IMR-90 (cell line): ENCODE results near the gene B4GALNT3. TPM values are rescaled to one million over a fixed set of nuclear protein-coding genes. Genes with fewer than 3 reads are reported as not detected.

Experiments
- ATAC-seq: fragments of 200-7000 bp; cut with Tn5 transposase; 2 replicates; pipeline ENCODE4 v1.9.1; 2020; ENCODE audit warnings: low read depth, mild to moderate bottlenecking, moderate library complexity
- BruUV-seq: library from RNA; stranded (reverse); fragments of 400-500 nt; replicated peaks from 2 replicates; lab custom pipeline; 2021; lab: Mats Ljungman, UMichigan
- CTCF ChIA-PET: fragments of 300-600 bp; formaldehyde crosslinking; extraction: SDS; loops from one replicate; lab custom pipeline; 2021; ENCODE audit warnings: antibody characterized with exemption; lab: Yijun Ruan, JAX
- POLR2A ChIA-PET: fragments of 300-600 bp; sonication (Branson Sonifier 250); formaldehyde crosslinking; loops from one replicate; lab custom pipeline; 2022; ENCODE audit warnings: antibody characterized with exemption; ENCODE audit not compliant: unreplicated experiment; lab: Charles Lee
- DNase-seq: peaks from one replicate; pipeline ENCODE4 v3.0.0; 2013
- H2AFZ ChIP-seq: replicated peaks from 2 replicates; pipeline ENCODE3; 2013; ENCODE audit warnings: low read length, mild to moderate bottlenecking; ENCODE audit not compliant: poor library complexity
- H2AK5ac ChIP-seq: 2 replicates; pipeline ENCODE4 v1.6.1; 2013; ENCODE audit warnings: low read depth, low read length, inconsistent platforms
- H2AK9ac ChIP-seq: replicated peaks from 2 replicates; pipeline ENCODE3; 2013; ENCODE audit warnings: mild to moderate bottlenecking, low read depth, low read length, moderate library complexity; ENCODE audit not compliant: poor library complexity
- H2BK120ac ChIP-seq: 2 replicates; pipeline ENCODE4 v1.6.1; 2013; ENCODE audit warnings: low read depth, low read length, inconsistent platforms
- H2BK15ac ChIP-seq: 3 replicates; pipeline ENCODE4 v1.6.1; 2013; ENCODE audit warnings: low read depth, low read length, inconsistent platforms
- H2BK20ac ChIP-seq: 2 replicates; pipeline ENCODE4 v1.6.1; 2013; ENCODE audit warnings: low read depth, mild to moderate bottlenecking, inconsistent platforms, low read length, moderate library complexity
- H2BK5ac ChIP-seq: 2 replicates; pipeline ENCODE4 v1.6.1; 2013; ENCODE audit warnings: mild to moderate bottlenecking, low read depth, low read length, inconsistent platforms; ENCODE audit not compliant: poor library complexity, severe bottlenecking
- H3K14ac ChIP-seq: replicated peaks from 2 replicates; pipeline ENCODE4 v1.6.1; 2013; ENCODE audit warnings: low read depth, low read length, inconsistent platforms
- H3K18ac ChIP-seq: 2 replicates; pipeline ENCODE4 v1.6.1; 2013; ENCODE audit warnings: low read depth, low read length, control low read depth
- H3K23ac ChIP-seq: 2 replicates; pipeline ENCODE4 v1.6.1; 2013; ENCODE audit warnings: low read depth, low read length, inconsistent platforms
- H3K27ac ChIP-seq: 2 replicates; pipeline ENCODE4 v1.5.1; 2013; ENCODE audit warnings: mild to moderate bottlenecking, control low read depth, low read length; ENCODE audit not compliant: insufficient read depth
- H3K27me3 ChIP-seq: 2 replicates; pipeline ENCODE4 v1.6.1; 2013; ENCODE audit warnings: low read length; ENCODE audit not compliant: control insufficient read depth, insufficient read depth
- H3K36me3 ChIP-seq: 2 replicates; pipeline ENCODE4 v1.6.1; 2013; ENCODE audit warnings: low read length, mixed read lengths; ENCODE audit not compliant: control insufficient read depth, insufficient read depth
- H3K4ac ChIP-seq: 2 replicates; pipeline ENCODE4 v1.6.1; 2013; ENCODE audit warnings: low read depth, low read length, inconsistent platforms
- H3K4me1 ChIP-seq: 2 replicates; pipeline ENCODE4 v1.6.1; 2013; ENCODE audit warnings: low read length, mixed read lengths; ENCODE audit not compliant: control insufficient read depth, insufficient read depth
- H3K4me2 ChIP-seq: 2 replicates; pipeline ENCODE4 v1.6.1; 2013; ENCODE audit warnings: low read depth, mild to moderate bottlenecking, control low read depth, low read length, moderate library complexity
- H3K4me3 ChIP-seq: 2 replicates; pipeline ENCODE4 v1.5.1; 2013; ENCODE audit warnings: low read depth, mild to moderate bottlenecking, control low read depth, low read length, moderate library complexity; ENCODE audit not compliant: insufficient read depth
- H3K56ac ChIP-seq: 2 replicates; pipeline ENCODE4 v1.6.1; 2013; ENCODE audit warnings: low read length, inconsistent platforms; ENCODE audit not compliant: insufficient read depth; ENCODE audit errors: extremely low read depth
- H3K79me1 ChIP-seq, 2 experiments: 2 replicates each; pipeline ENCODE4 v1.6.1; 2013; ENCODE audit warnings: low read length in 2 of 2, inconsistent platforms in 1 of 2, low read depth in 1 of 2
- H3K9ac ChIP-seq: 2 replicates; pipeline ENCODE4 v1.6.1; 2013; ENCODE audit warnings: low read depth, low read length, control low read depth
- H3K9me1 ChIP-seq: 2 replicates; pipeline ENCODE4 v1.6.1; 2013; ENCODE audit warnings: low read length, inconsistent platforms; ENCODE audit not compliant: insufficient read depth
- H3K9me3 ChIP-seq: 2 replicates; pipeline ENCODE4 v1.6.1; 2013; ENCODE audit warnings: low read length; ENCODE audit not compliant: control insufficient read depth, insufficient read depth
- H4K20me1 ChIP-seq: 2 replicates; pipeline ENCODE4 v1.6.1; 2013; ENCODE audit warnings: low read length, inconsistent platforms; ENCODE audit not compliant: insufficient read depth
- H4K5ac ChIP-seq: 2 replicates; pipeline ENCODE4 v1.6.1; 2013; ENCODE audit warnings: mild to moderate bottlenecking, low read depth, low read length, control low read depth
- H4K8ac ChIP-seq, 2 experiments: 2 replicates each; pipeline ENCODE4 v1.6.1; 2013; ENCODE audit warnings: low read depth in 2 of 2, low read length in 2 of 2, control low read depth in 1 of 2, inconsistent platforms in 1 of 2
- H4K91ac ChIP-seq: 2 replicates; pipeline ENCODE4 v1.6.1; 2013; ENCODE audit warnings: low read depth, low read length, inconsistent platforms; ENCODE audit not compliant: insufficient read depth
- BHLHE40 ChIP-seq: fragments of 150-350 bp; IDR thresholded peaks from 2 replicates; pipeline ENCODE4 v1.6.1; 2016; ENCODE audit warnings: mild to moderate bottlenecking, low read depth, low read length
- CEBPB ChIP-seq: IDR thresholded peaks from 2 replicates; pipeline ENCODE4 v1.6.1; 2012; ENCODE audit warnings: low read depth, low read length, improper control_type of control experiment
- CHD1 ChIP-seq: IDR thresholded peaks from 2 replicates; pipeline ENCODE4 v1.6.1; 2012; ENCODE audit warnings: low read depth, low read length, improper control_type of control experiment
- FOS ChIP-seq: fragments of 150-350 bp; IDR thresholded peaks from 2 replicates; pipeline ENCODE4 v1.6.1; 2016; ENCODE audit warnings: low read depth, low read length
- MAFK ChIP-seq: IDR thresholded peaks from 2 replicates; pipeline ENCODE4 v1.6.1; 2012; ENCODE audit warnings: low read depth, low read length, improper control_type of control experiment
- MAZ ChIP-seq: IDR thresholded peaks from 2 replicates; pipeline ENCODE4 v1.6.1; 2012; ENCODE audit warnings: low read depth, mild to moderate bottlenecking, low read length, improper control_type of control experiment, moderate library complexity, borderline replicate concordance
- MXI1 ChIP-seq: IDR thresholded peaks from 2 replicates; pipeline ENCODE4 v1.6.1; 2012; ENCODE audit warnings: low read depth, mild to moderate bottlenecking, low read length, moderate library complexity, borderline replicate concordance
- NFE2L2 ChIP-seq: fragments of 150-350 bp; IDR thresholded peaks from 2 replicates; pipeline ENCODE4 v1.6.1; 2016; ENCODE audit warnings: low read depth, mild to moderate bottlenecking, low read length
- RAD21 ChIP-seq: IDR thresholded peaks from 2 replicates; pipeline ENCODE4 v1.6.1; 2012; ENCODE audit warnings: low read length, improper control_type of control experiment
- RCOR1 ChIP-seq: IDR thresholded peaks from 2 replicates; pipeline ENCODE4 v1.6.1; 2012; ENCODE audit warnings: mild to moderate bottlenecking, low read length, improper control_type of control experiment; ENCODE audit not compliant: insufficient replicate concordance
- RFX5 ChIP-seq: IDR thresholded peaks from 2 replicates; pipeline ENCODE4 v1.8.0; 2012; ENCODE audit warnings: low read depth, mild to moderate bottlenecking, low read length, moderate library complexity
- SMC3 ChIP-seq: fragments of 150-350 bp; IDR thresholded peaks from 2 replicates; pipeline ENCODE4 v1.6.1; 2016; ENCODE audit warnings: low read depth, mild to moderate bottlenecking, antibody characterized with exemption, low read length, moderate library complexity
- WGBS, 2 experiments: methylation state at CpG; one replicate each; pipeline versions ENCODE4 v1.1.5 to v1.1.7; 2013; ENCODE audit warnings: missing lambda C conversion rate in 2 of 2; ENCODE audit not compliant: insufficient read length in 1 of 2; ENCODE audit errors: extremely low coverage in 2 of 2; 5-methylcytosine and 5-hydroxymethylcytosine counted together
- dilution Hi-C: fragments of 300-500 bp; cut with HindIII; formaldehyde crosslinking; loops from one replicate; pipeline ENCODE4 v1.14.3; 2018; ENCODE audit warnings: low sequenced_read_pairs; ENCODE audit not compliant: unreplicated experiment
- in situ Hi-C: fragments of 300-500 bp; cut with MboI; formaldehyde crosslinking; loops from 3 replicates; pipeline ENCODE4 v1.14.3; 2019; ENCODE audit warnings: low sequenced_read_pairs, inconsistent platforms, mixed read lengths
- intact Hi-C: fragments of 100-400 bp; cut with micrococcal nuclease; formaldehyde crosslinking; loops from 2 replicates; pipeline ENCODE4 v1.10.0; 2022
- polyA plus RNA-seq, 3 experiments: library from polyadenylated mRNA; depleted of rRNA; stranded (reverse); fragments of >200 nt; gene quantifications; 2 replicates each; pipeline ENCODE4 v1.2.3, GENCODE V29; 2012; ENCODE audit warnings: low replicate concordance in 1 of 3
- total RNA-seq: library from RNA; depleted of rRNA; stranded (reverse); fragments of >200 nt; gene quantifications from 2 replicates; pipeline ENCODE4 v1.2.3, GENCODE V29; 2012
- TF ChIP-seq, protein P1 (sequence below): fragments of 150-350 bp; IDR thresholded peaks from 2 replicates; pipeline ENCODE4 v1.6.1; 2016; ENCODE audit warnings: low read depth, mild to moderate bottlenecking, low read length, moderate library complexity, borderline replicate concordance
- TF ChIP-seq, protein P2 (sequence below): conservative IDR thresholded peaks from 2 replicates; pipeline ENCODE4 v1.5.1; 2012; ENCODE audit warnings: mild to moderate bottlenecking, low read depth, low read length, improper control_type of control experiment
- TF ChIP-seq, protein P3 (sequence below): fragments of 150-350 bp; IDR thresholded peaks from 2 replicates; pipeline ENCODE4 v1.6.1; 2017; ENCODE audit warnings: mild to moderate bottlenecking, antibody characterized with exemption, low read length, low read depth

The B4GALNT3 gene
- total and polyA plus RNA-seq, 2 of the 4 experiments (the other 2 are of a cell fraction), result not detected

DNA sequence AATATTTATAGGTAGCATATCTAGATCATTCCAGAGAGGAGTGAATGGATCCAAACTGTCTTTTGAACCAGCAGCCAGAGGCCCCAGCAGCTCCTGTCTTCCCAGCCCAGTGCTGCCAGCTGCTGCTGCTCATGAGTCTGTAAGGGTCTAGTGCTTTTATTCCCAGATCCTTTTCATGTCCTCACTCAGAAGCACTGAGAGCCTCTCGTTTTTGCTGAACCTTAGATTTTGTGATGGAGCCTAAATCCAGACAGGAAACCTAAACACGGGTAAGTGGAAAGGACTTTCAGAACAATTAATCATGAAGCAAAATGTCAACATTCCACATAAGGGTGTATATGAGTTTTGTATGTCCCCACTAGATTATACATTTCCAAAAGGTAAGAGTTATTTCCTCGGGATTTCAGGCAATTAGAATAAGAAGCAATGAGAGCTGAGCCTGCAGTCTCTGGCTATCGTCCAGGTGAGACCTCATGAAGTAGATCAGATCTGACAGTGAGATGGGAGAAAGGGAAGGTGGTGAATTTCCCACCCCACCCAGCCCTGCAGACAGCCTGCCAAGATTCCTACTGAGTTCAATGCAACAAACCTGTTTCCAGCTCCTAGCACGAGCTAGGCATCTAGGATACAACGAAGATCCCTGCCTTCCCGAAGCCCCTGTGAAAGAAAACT, 119.1 kb downstream of the B4GALNT3 start:
- no peak overlapping the region for H3K27ac ChIP-seq
- dilution Hi-C loops, result no loop called here
- no peak for TF ChIP-seq RAD21
- TF ChIP-seq MAFK, result no peak
- TF ChIP-seq MXI1, result no peak
- no peak for TF ChIP-seq CHD1
- no peak for TF ChIP-seq NFE2L2
- TF ChIP-seq, protein P1, sequence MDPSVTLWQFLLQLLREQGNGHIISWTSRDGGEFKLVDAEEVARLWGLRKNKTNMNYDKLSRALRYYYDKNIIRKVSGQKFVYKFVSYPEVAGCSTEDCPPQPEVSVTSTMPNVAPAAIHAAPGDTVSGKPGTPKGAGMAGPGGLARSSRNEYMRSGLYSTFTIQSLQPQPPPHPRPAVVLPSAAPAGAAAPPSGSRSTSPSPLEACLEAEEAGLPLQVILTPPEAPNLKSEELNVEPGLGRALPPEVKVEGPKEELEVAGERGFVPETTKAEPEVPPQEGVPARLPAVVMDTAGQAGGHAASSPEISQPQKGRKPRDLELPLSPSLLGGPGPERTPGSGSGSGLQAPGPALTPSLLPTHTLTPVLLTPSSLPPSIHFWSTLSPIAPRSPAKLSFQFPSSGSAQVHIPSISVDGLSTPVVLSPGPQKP, result no peak
- TF ChIP-seq, protein P2, sequence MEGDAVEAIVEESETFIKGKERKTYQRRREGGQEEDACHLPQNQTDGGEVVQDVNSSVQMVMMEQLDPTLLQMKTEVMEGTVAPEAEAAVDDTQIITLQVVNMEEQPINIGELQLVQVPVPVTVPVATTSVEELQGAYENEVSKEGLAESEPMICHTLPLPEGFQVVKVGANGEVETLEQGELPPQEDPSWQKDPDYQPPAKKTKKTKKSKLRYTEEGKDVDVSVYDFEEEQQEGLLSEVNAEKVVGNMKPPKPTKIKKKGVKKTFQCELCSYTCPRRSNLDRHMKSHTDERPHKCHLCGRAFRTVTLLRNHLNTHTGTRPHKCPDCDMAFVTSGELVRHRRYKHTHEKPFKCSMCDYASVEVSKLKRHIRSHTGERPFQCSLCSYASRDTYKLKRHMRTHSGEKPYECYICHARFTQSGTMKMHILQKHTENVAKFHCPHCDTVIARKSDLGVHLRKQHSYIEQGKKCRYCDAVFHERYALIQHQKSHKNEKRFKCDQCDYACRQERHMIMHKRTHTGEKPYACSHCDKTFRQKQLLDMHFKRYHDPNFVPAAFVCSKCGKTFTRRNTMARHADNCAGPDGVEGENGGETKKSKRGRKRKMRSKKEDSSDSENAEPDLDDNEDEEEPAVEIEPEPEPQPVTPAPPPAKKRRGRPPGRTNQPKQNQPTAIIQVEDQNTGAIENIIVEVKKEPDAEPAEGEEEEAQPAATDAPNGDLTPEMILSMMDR, result no peak
- no peak for TF ChIP-seq BHLHE40
- TF ChIP-seq SMC3, result no peak
- TF ChIP-seq MAZ, result no peak
- TF ChIP-seq, protein P3, sequence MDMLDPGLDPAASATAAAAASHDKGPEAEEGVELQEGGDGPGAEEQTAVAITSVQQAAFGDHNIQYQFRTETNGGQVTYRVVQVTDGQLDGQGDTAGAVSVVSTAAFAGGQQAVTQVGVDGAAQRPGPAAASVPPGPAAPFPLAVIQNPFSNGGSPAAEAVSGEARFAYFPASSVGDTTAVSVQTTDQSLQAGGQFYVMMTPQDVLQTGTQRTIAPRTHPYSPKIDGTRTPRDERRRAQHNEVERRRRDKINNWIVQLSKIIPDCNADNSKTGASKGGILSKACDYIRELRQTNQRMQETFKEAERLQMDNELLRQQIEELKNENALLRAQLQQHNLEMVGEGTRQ, result no peak
- no peak for TF ChIP-seq CEBPB
- TF ChIP-seq RFX5, result no peak
- no peak for TF ChIP-seq FOS
- TF ChIP-seq RCOR1, result no peak

More for the DNA sequence above, 119.1 kb downstream of the B4GALNT3 start:
- no peak overlapping the region for H3K14ac ChIP-seq
- H3K27me3 ChIP-seq, result peaks cover 14% of the 10 kb centered on the region
- H2BK20ac ChIP-seq, result no peak overlapping the region
- ChIA-PET POLR2A (interaction anchor here (0.5 kb wide), 1 partner anchor 31 kb away, joined by 3 read pairs; no protein-coding TSS in a partner anchor), CTCF (no interaction called here)
- no peak overlapping the region for H3K9ac ChIP-seq
- no peak for ATAC-seq
- intact Hi-C loops, result loop anchor here (5.0 to 10.0 kb wide), 3 partner anchors 276 to 1008 kb away; no protein-coding TSS in a partner anchor
- H3K9me3 ChIP-seq, result 0 out of 2 replicates have a peak, but pooled peaks cover 2% of the 10 kb centered on the region
- in situ Hi-C loops, result loop anchor here (5.0 to 10.0 kb wide), 3 partner anchors 173 to 1006 kb away; partner anchors contain the start of gene WNK1
- no peak overlapping the region for H3K4me2 ChIP-seq
- no peak for DNase-seq
- no peak overlapping the region for H4K8ac ChIP-seq
- H3K56ac ChIP-seq, result no peak overlapping the region
- H3K18ac ChIP-seq, result no peak overlapping the region
- H2BK120ac ChIP-seq, result no peak overlapping the region
- H2BK5ac ChIP-seq, result no peak overlapping the region
- no peaks in the 10 kb centered on the region for H3K79me1 ChIP-seq
- no TSS peak for BruUV-seq
- H2AFZ ChIP-seq, result no peak overlapping the region
- H2AK5ac ChIP-seq, result no peak overlapping the region
- H3K36me3 ChIP-seq, result no peaks in the 10 kb centered on the region
- H3K4me3 ChIP-seq, result no peak overlapping the region
- H4K5ac ChIP-seq, result no peak overlapping the region
- H4K91ac ChIP-seq, result no peak overlapping the region
- H3K4ac ChIP-seq, result no peak overlapping the region
- H3K9me1 ChIP-seq, result peaks cover 7% of the 10 kb centered on the region; the same call in 1 of the 2 replicates
- no CpG with 5 or more reads among the region's 7 CpGs for WGBS, 2 experiments
- H3K23ac ChIP-seq, result no peak overlapping the region
- no peak overlapping the region for H2BK15ac ChIP-seq
- no peaks in the 10 kb centered on the region for H4K20me1 ChIP-seq
- no peak overlapping the region for H2AK9ac ChIP-seq
- peaks cover 3% of the 10 kb centered on the region; the same call in 1 of the 2 replicates for H3K4me1 ChIP-seq
